Prostate gland (tissue), 2 donors: Measurements from ENCODE around the gene TTLL13.

ENCODE experiments used
- CTCF ChIP-seq, 4 experiments: fragments of 200-600 bp in 2 of 4; fragments of 450-650 bp in 2 of 4; sonication (generic) in 2 of 4; IDR thresholded peaks; 1 replicate in 3 of 4; 2 replicates in 1 of 4; pipeline ENCODE4 v1.5.1; 2016 to 2019; ENCODE audit warnings: antibody characterized with exemption in 4 of 4, mild to moderate bottlenecking in 2 of 4, moderate library complexity in 2 of 4
- POLR2A ChIP-seq: fragments of 450-650 bp; IDR thresholded peaks from one replicate; pipeline ENCODE4 v1.6.1; 2016; ENCODE audit warnings: antibody characterized with exemption, mild to moderate bottlenecking
- POLR2AphosphoS5 ChIP-seq: sonication (generic); formaldehyde crosslinking; IDR thresholded peaks from one replicate; pipeline ENCODE4 v1.6.1; 2017; ENCODE audit warnings: antibody characterized with exemption

- TF ChIP-seq CTCF (IDR thresholded peaks at IDR 0.05) (no peak), POLR2AphosphoS5 (no peak), POLR2A (no peak)
Measured at GRCh38 chr15:90287101-90287500, 37.7 kb downstream of the TTLL13 start.
